AG04449 (cell line): ENCODE data around the gene NUP85.
A peak's percentile ranks its signal among the peaks of the same experiment; 100 is the strongest.

Source experiments
- CTCF ChIA-PET: fragments of 350-600 bp; formaldehyde crosslinking; extraction: SDS; loops from one replicate; lab custom pipeline; 2021; ENCODE audit warnings: antibody characterized with exemption; lab: Yijun Ruan, JAX
- POLR2A ChIA-PET: fragments of 400-600, 350-600 bp; formaldehyde crosslinking; extraction: SDS; loops from one replicate; lab custom pipeline; 2020; ENCODE audit warnings: antibody characterized with exemption, inconsistent platforms; lab: Yijun Ruan, JAX
- DNase-seq: peaks from one replicate; pipeline ENCODE4 v3.0.0-alpha.2; 2010; ENCODE audit warnings: low read depth, low spot score
- H3K4me3 ChIP-seq: 2 replicates; pipeline ENCODE4 v1.5.1; 2011; ENCODE audit warnings: low read depth, mild to moderate bottlenecking, control low read depth, low read length
- CTCF ChIP-seq: IDR thresholded peaks from one replicate; pipeline ENCODE4 v1.5.1; 2011; ENCODE audit warnings: mild to moderate bottlenecking, moderate library complexity, low read length, control low read depth, inconsistent platforms; ENCODE audit not compliant: insufficient read depth; ENCODE audit errors: missing control alignments

Gene NUP85

GRCh38 chr17:75168998-75169397 lies 36.5 kb upstream of the NUP85 start:
- ChIA-PET CTCF (interaction anchor here (0.6 to 6.3 kb wide), 4 partner anchors 11 to 109 kb away, joined by 3 to 67 read pairs (median 4); no protein-coding TSS in a partner anchor), POLR2A (interaction anchor here (0.9 kb wide), 1 partner anchor 14 kb away, joined by 4 read pairs; the partner anchor contains the start of gene SUMO2)
- no peak for DNase-seq
- no peak for TF ChIP-seq CTCF
- H3K4me3 ChIP-seq: no peak overlapping the region

- H3K4me3 ChIP-seq: no peak overlapping the region
- ChIA-PET POLR2A (no interaction called here), CTCF (interaction anchor here (0.8 to 5.3 kb wide), 12 partner anchors 9 to 212 kb away, joined by 3 to 45 read pairs (median 3); partner anchors contain the start of gene SUMO2)
- no peak for DNase-seq
- no peak for TF ChIP-seq CTCF
These were observed 32.0 kb upstream of the NUP85 start for GRCh38 chr17:75173526-75173925.

DNA sequence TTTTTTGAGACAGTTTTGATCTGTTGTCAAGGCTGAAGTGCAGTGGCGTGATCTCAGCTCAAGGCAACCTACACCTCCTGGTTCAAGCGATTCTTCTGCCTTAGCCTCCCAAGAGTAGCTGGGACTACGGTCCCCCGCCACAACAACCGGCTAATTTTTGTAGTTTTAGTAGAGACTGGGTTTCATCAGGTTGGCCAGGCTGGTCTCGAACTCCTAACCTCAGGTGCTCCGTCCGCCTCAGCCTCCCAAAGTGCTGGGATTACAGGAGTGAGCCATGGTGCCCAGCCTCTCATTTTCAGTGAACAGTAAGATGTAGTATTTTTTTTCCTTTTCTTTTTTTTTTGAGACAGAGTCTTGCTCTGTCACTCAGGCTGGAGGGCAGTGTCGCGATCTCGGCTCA lies 30.5 kb upstream of the NUP85 start:
- ChIA-PET POLR2A (no interaction called here), CTCF (interaction anchor here (0.9 to 3.3 kb wide), 6 partner anchors 8 to 214 kb away, joined by 3 to 25 read pairs (median 6); partner anchors contain the start of gene SUMO2)
- no peak overlapping the region for H3K4me3 ChIP-seq
- no peak for TF ChIP-seq CTCF
- DNase-seq: no peak

DNA sequence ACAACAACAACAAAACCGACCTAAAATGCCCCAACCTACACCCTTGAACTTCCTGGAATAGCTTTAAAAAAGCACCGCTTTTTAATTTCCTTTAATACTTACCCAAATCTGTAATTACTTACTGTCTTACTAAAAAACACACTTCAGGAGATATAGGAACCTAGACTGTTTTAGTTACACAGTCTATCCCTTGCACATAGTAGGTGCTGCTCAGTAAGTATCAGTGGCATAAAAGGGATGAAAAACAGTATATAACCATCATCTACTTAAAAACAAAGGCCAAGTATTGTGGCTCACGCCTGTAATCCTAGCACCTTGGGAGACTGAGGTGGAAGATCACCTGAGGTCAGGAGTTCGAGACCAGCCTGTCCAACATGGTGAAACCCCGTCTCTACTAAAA lies 28.9 kb upstream of the NUP85 start:
- POLR2A ChIA-PET: interaction anchor here (0.7 kb wide), 1 partner anchor 60 kb away, joined by 3 read pairs; no protein-coding TSS in a partner anchor

DNA sequence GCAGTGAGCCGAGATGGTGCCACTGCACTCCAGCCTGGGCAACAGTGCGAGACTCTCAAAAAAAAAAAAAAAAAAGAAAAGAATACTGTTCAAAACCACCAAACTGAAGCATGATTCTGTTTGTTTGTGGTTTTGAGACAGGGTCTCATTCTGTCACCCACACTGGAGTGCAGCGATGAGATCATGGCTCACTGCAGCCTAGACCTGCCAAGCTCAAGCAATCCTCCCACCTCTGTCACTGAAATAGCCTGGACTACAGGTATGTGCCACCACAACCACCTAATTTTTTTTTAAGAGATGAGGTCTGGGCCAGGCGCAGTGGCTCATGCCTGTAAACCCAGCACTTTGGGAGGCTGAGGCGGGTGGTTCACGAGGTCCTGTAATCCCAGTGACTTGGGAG lies 27.0 kb upstream of the NUP85 start:
- no peak for DNase-seq
- CTCF ChIA-PET: no interaction called here
- POLR2A ChIA-PET: no interaction called here
- H3K4me3 ChIP-seq: no peak overlapping the region
- no peak for TF ChIP-seq CTCF

More for the DNA sequence above, 28.9 kb upstream of the NUP85 start:
- H3K4me3 ChIP-seq: no peak overlapping the region
- CTCF ChIA-PET: interaction anchor here (0.6 to 3.3 kb wide), 6 partner anchors 10 to 235 kb away, joined by 3 to 25 read pairs (median 4); no protein-coding TSS in a partner anchor
- no peak for TF ChIP-seq CTCF
- DNase-seq: no peak

DNA sequence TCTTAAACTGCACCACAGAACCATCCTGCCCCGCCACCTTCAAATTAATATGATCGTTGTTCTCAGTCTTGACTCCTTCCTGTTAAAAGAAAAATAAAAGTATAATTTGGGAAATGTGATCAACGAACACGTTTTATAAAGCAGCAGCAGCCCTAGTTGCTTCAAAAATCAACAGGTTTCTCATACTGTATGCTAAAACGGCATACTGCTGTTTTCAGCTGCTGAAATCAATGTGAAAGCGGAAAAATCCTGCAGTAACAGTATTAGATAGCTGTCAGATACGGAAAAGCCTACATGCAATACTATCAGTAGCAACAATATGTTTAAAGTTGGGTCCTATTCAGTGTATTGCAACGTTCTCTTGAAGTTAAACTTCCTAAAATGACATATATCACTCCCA lies 24.4 kb upstream of the NUP85 start:
- ChIA-PET POLR2A (no interaction called here), CTCF (interaction anchor here (0.9 to 3.0 kb wide), 7 partner anchors 10 to 122 kb away, joined by 3 to 23 read pairs (median 4); no protein-coding TSS in a partner anchor)
- peak overlapping the region; percentile 93 for H3K4me3 ChIP-seq
- DNase-seq: no peak
- no peak for TF ChIP-seq CTCF
